Thyroid gland (tissue), 4 donors: ENCODE measurements around the gene HHIPL1. TPM values are rescaled to one million over a fixed set of nuclear protein-coding genes. Genes with fewer than 3 reads are reported as not detected.

Experiments used
- DNase-seq, 2 donors: peaks; one replicate each; pipeline ENCODE4 v3.0.0-alpha.2; 2019
- H3K27ac ChIP-seq, 3 donors: fragments of 200-600 bp; sonication (generic); 1 replicate in 2 of 3; 2 replicates in 1 of 3; pipeline ENCODE4 v1.5.1; 2016 to 2019; ENCODE audit warnings: mild to moderate bottlenecking in 1 of 3, moderate library complexity in 1 of 3
- H3K27me3 ChIP-seq: fragments of 200-600 bp; sonication (generic); one replicate; pipeline ENCODE4 v1.5.1; 2019
- H3K36me3 ChIP-seq, 2 donors: fragments of 200-600 bp; sonication (generic); one replicate each; pipeline ENCODE4 v1.5.1; 2016 to 2019
- H3K4me1 ChIP-seq, 2 donors: fragments of 200-600 bp; sonication (generic); one replicate each; pipeline ENCODE4 v1.5.1; 2017 to 2019
- H3K4me3 ChIP-seq, 3 donors: fragments of 200-600 bp; sonication (generic); replicated peaks in 1 of 3; 1 replicate in 2 of 3; 2 replicates in 1 of 3; pipeline ENCODE4 v1.5.1; 2016; ENCODE audit warnings: mild to moderate bottlenecking in 1 of 3
- H3K9me3 ChIP-seq: fragments of 200-600 bp; sonication (generic); one replicate; pipeline ENCODE4 v1.5.1; 2017
- POLR2A ChIP-seq, 2 donors: fragments of 450-650 bp; IDR thresholded peaks; one replicate each; pipeline ENCODE4 v1.6.1; 2017; ENCODE audit warnings: antibody characterized with exemption in 2 of 2, mild to moderate bottlenecking in 2 of 2, moderate library complexity in 1 of 2
- WGBS, 2 donors: methylation state at CpG; one replicate each; pipeline ENCODE4 v1.1.5; 2017; 5-methylcytosine and 5-hydroxymethylcytosine counted together
- intact Hi-C: fragments of 100-400 bp; cut with DNase I; formaldehyde crosslinking; loops from one replicate; pipeline ENCODE4 v1.15.1; 2023
- total RNA-seq, 4 donors: library from RNA; depleted of rRNA; stranded (reverse); fragments of >200 nt; gene quantifications; one replicate each; pipeline ENCODE4 v1.2.3, GENCODE V29; 2016
- TF ChIP-seq, protein P1 (sequence below), 6 experiments: fragments of 200-600 bp in 3 of 6; fragments of 450-650 bp in 3 of 6; sonication (generic) in 3 of 6; IDR thresholded peaks; one replicate each; pipeline ENCODE4 v1.5.1; 2016 to 2019; ENCODE audit warnings: antibody characterized with exemption in 6 of 6, mild to moderate bottlenecking in 2 of 6, inconsistent platforms in 1 of 6, moderate library complexity in 1 of 6

Gene HHIPL1
- total RNA-seq: 1 to 10 TPM in 3 of 4 donors, under 1 TPM in 1; 0.98 to 2.7 (median 1.1) TPM

DNA sequence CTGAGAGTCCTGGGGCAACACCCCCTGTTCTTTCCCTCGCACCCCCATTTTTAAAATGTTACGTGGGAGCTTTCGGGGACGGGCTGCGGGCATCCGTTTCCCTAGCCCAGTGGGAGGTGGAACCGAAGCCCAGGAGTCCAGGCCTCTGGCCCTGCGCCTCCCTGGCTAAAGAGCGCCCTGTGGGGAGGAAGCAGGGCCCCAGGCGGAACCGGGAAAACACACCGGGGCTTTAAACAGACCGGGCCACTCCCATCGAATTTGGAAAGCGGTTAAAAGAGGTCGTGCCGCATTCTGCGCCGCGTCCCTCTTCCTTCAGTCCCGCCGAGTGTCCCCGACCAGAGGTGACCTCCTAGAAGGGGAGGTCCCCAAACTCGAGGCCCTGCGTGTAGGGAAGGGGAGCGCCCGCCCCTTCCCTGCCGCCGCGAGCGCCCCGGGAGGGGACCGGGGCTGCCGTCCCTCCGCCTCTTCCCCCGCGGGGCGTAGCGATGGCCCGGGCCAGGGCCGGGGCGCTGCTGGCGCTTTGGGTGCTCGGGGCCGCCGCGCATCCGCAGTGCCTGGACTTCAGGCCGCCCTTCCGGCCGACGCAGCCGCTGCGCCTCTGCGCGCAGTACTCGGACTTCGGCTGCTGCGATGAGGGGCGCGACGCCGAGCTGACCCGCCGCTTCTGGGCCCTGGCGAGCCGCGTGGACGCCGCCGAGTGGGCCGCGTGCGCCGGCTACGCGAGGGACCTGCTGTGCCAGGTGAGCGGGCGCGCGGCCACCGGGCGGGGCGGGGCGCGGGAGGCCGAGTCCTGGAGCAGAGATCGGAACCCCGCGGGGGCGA lies at the start of gene HHIPL1:
TSS of gene HHIPL1 (plus strand) at position 407 of the 822 bp plus-strand sequence. CDS start at position 486, 79 bp downstream.
- no peaks in the 10 kb centered on the region for H3K36me3 ChIP-seq
- no peaks in the 10 kb centered on the region for H3K9me3 ChIP-seq
- TF ChIP-seq, protein P1, sequence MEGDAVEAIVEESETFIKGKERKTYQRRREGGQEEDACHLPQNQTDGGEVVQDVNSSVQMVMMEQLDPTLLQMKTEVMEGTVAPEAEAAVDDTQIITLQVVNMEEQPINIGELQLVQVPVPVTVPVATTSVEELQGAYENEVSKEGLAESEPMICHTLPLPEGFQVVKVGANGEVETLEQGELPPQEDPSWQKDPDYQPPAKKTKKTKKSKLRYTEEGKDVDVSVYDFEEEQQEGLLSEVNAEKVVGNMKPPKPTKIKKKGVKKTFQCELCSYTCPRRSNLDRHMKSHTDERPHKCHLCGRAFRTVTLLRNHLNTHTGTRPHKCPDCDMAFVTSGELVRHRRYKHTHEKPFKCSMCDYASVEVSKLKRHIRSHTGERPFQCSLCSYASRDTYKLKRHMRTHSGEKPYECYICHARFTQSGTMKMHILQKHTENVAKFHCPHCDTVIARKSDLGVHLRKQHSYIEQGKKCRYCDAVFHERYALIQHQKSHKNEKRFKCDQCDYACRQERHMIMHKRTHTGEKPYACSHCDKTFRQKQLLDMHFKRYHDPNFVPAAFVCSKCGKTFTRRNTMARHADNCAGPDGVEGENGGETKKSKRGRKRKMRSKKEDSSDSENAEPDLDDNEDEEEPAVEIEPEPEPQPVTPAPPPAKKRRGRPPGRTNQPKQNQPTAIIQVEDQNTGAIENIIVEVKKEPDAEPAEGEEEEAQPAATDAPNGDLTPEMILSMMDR (IDR thresholded peaks at IDR 0.05): no peak
- TF ChIP-seq POLR2A (IDR thresholded peaks at IDR 0.05): no peak
- H3K4me1 ChIP-seq: peaks cover 0 to 8% of the 10 kb centered on the region in 2 donors
- no peaks in the 10 kb centered on the region for H3K27me3 ChIP-seq
- H3K4me3 ChIP-seq: peak within 1 kb of the TSS in 2 of 3 donors; percentile 26 to 46
- no peak within 1 kb of the TSS for H3K27ac ChIP-seq
- 25 to 35% methylated on average over 10 to 18 of the region's 91 CpGs for WGBS, 2 donors
- peak in 1 of 2 donors; percentile 17 for DNase-seq
- intact Hi-C loops: no loop called here

DNA sequence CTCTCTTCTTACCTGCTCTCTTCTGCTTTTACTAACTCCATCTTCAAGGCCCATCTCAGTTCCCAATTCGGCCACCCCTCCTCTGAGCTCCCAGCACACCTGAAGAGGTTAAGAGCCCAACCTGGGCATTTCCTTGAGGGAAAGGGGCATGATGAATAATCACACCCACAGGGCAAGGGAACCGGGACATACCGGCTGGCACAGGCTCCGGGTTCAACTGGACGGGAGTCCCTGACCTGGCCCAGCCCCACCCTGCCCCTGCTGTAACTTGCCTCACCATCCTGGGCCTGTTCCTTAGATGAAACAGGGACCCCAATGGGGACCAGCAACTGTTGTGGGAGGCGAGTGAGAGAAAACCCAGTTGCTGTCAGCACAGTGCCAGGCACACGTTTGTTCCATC lies 49.4 kb upstream of the HHIPL1 start:
- Histone ChIP-seq H3K4me3 (no peak overlapping the region), H3K4me1 (peaks cover 32 to 65% of the 10 kb centered on the region in 2 donors)

DNA sequence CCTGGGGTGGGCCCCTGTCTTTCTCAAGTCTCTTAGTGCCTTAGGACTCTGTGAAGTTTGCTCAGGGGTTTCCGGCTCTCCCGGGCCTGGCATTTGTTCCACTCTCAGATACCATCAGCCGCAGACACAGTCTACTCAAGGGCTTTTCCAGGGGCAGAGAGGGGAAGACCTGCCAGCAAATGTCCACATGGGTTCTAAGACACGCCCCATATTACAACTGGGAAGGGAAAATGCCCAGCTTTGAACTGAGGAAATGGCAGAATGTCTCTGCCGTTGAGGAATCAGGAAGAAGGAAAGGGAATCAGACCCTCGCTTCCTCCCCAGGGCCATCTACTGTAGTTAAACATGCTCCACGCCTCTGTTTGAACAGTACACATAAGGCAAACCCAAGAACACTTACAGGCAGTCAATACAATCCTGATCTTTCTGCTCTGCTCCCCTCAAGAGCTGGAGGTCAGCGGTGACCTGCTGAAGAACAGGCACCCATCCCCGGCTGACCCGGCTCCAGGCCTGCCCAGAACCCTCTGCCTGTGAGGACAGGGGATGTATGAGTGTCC lies 48.8 kb upstream of the HHIPL1 start:
- no peaks in the 10 kb centered on the region for H3K27me3 ChIP-seq
- H3K36me3 ChIP-seq: no peaks in the 10 kb centered on the region
- peak; percentile 89 to 90 for DNase-seq
- H3K9me3 ChIP-seq: no peaks in the 10 kb centered on the region
- intact Hi-C loops: no loop called here
- 20 to 31% methylated on average over 10 of the region's 10 CpGs for WGBS, 2 donors
- H3K27ac ChIP-seq: peak overlapping the region; percentile 80 to 89 (median 84)
- no peak overlapping the region for H3K4me3 ChIP-seq
- peaks cover 36 to 65% of the 10 kb centered on the region in 2 donors for H3K4me1 ChIP-seq
- TF ChIP-seq, protein P1 (IDR thresholded peaks at IDR 0.05): no peak
- peak in 1 of 2 donors; percentile 56 for TF ChIP-seq POLR2A (IDR thresholded peaks at IDR 0.05)

More for the DNA sequence above, 49.4 kb upstream of the HHIPL1 start:
- no peaks in the 10 kb centered on the region for H3K27me3 ChIP-seq
- DNase-seq: no peak
- H3K36me3 ChIP-seq: no peaks in the 10 kb centered on the region
- intact Hi-C loops: no loop called here
- H3K27ac ChIP-seq: peak overlapping the region; percentile 80 to 89 (median 84)
- H3K9me3 ChIP-seq: no peaks in the 10 kb centered on the region
- no peak for TF ChIP-seq POLR2A (IDR thresholded peaks at IDR 0.05)
- TF ChIP-seq, protein P1 (IDR thresholded peaks at IDR 0.05): no peak
- WGBS, 2 donors: 58 to 74% methylated on average over 6 to 7 of the region's 7 CpGs

DNA sequence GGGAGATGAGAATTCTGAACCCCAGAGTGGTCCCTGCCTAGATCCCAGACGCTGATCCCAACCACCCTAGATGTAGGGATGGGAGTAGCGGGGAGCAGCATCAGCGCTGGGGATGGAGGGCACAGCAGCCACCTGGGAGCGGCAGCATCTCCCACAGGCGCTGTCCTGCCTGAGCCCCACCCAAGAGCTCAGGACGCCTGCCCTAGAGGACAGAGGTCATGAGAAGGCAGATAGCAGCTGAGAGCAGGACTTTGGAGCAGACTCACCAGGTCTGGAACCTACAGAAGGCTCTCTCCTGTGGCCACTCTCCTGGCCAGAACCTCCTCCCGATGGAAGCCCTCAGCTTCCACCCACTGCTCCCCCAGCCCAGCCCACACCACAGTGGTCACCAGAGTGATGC lies 48.2 kb upstream of the HHIPL1 start:
- intact Hi-C loops: no loop called here
- TF ChIP-seq, protein P1 (IDR thresholded peaks at IDR 0.05): no peak
- no peak for TF ChIP-seq POLR2A (IDR thresholded peaks at IDR 0.05)
- 91 to 100% methylated on average over 4 to 5 of the region's 7 CpGs for WGBS, 2 donors
- DNase-seq: no peak
- H3K4me1 ChIP-seq: peaks cover 41 to 66% of the 10 kb centered on the region in 2 donors
- H3K36me3 ChIP-seq: no peaks in the 10 kb centered on the region
- H3K27me3 ChIP-seq: no peaks in the 10 kb centered on the region
- no peak overlapping the region for H3K4me3 ChIP-seq
- H3K9me3 ChIP-seq: no peaks in the 10 kb centered on the region
- peak overlapping the region; percentile 80 to 89 (median 84) for H3K27ac ChIP-seq
